Testis (tissue), 3 donors: ENCODE data around the gene SIPA1L3. TPM values are rescaled to one million over a fixed set of nuclear protein-coding genes. Genes with fewer than 3 reads are reported as not detected.

ENCODE experiments used
- DNase-seq: peaks from one replicate; pipeline ENCODE4 v3.0.0-alpha.2; 2019
- H3K27ac ChIP-seq, 2 donors: fragments of 200-600 bp; sonication (generic); one replicate each; pipeline ENCODE4 v1.5.1; 2019
- H3K27me3 ChIP-seq: fragments of 200-600 bp; sonication (generic); one replicate; pipeline ENCODE4 v1.5.1; 2019
- H3K36me3 ChIP-seq: fragments of 200-600 bp; sonication (generic); one replicate; pipeline ENCODE4 v1.5.1; 2017; ENCODE audit warnings: low read depth; ENCODE audit errors: missing control alignments
- H3K4me1 ChIP-seq: fragments of 200-600 bp; sonication (generic); one replicate; pipeline ENCODE4 v1.5.1; 2019
- H3K4me3 ChIP-seq, 2 donors: fragments of 200-600 bp; sonication (generic); one replicate each; pipeline ENCODE4 v1.5.1; 2017 to 2019
- H3K9me3 ChIP-seq: fragments of 200-600 bp; sonication (generic); one replicate; pipeline ENCODE4 v1.5.1; 2017
- CTCF ChIP-seq, 3 experiments: fragments of 450-650 bp in 2 of 3; fragments of 200-600 bp in 1 of 3; sonication (generic) in 1 of 3; IDR thresholded peaks; one replicate each; pipeline ENCODE4 v1.5.1; 2016 to 2019; ENCODE audit warnings: antibody characterized with exemption in 3 of 3, mild to moderate bottlenecking in 2 of 3, moderate library complexity in 1 of 3
- POLR2A ChIP-seq: fragments of 450-650 bp; IDR thresholded peaks from one replicate; pipeline ENCODE4 v1.6.1; 2017; ENCODE audit warnings: antibody characterized with exemption, mild to moderate bottlenecking, moderate library complexity
- WGBS, 2 donors: methylation state at CpG; one replicate each; pipeline ENCODE4 v1.1.5; 2018; 5-methylcytosine and 5-hydroxymethylcytosine counted together
- intact Hi-C: fragments of 100-400 bp; cut with DNase I; formaldehyde crosslinking; loops from one replicate; pipeline ENCODE4 v1.15.1; 2023; ENCODE audit warnings: low total_unique reads
- polyA plus RNA-seq: library from polyadenylated mRNA; stranded (reverse); fragments of 350-450 nt; fragmentation: Illumina TruSeq; extraction: RNeasy Lipid Tissue Mini Kit (QIAGEN cat#74804); gene quantifications from one replicate; pipeline ENCODE4 v1.2.3, GENCODE V29; 2014; ENCODE audit warnings: low read depth, low replicate concordance; ENCODE audit not compliant: insufficient read depth
- total RNA-seq, 2 donors: library from RNA; depleted of rRNA; stranded (reverse); fragments of >200 nt; gene quantifications; one replicate each; pipeline ENCODE4 v1.2.3, GENCODE V29; 2016

Gene SIPA1L3
- total and polyA plus RNA-seq, 3 donors from 2014 or later = 21.1 to 47.6 (median 43.7) TPM

- Histone ChIP-seq H3K4me3 (no peak overlapping the region), H3K36me3 (no peaks in the 10 kb centered on the region), H3K4me1 (no peaks in the 10 kb centered on the region), H3K27me3 (no peaks in the 10 kb centered on the region), H3K9me3 (no peaks in the 10 kb centered on the region), H3K27ac (no peak overlapping the region)
- DNase-seq = no peak
- TF ChIP-seq POLR2A (no peak), CTCF (IDR thresholded peaks at IDR 0.05) (no peak)
- intact Hi-C loops = no loop called here
- WGBS, 2 donors = 70 to 94% methylated on average over 1 of the region's 1 CpG
These were observed 21.6 kb upstream of the SIPA1L3 start for GRCh38 chr19:37885392-37885791.

GRCh38 chr19:37886571-37886970 lies 20.4 kb upstream of the SIPA1L3 start:
- TF ChIP-seq CTCF (IDR thresholded peaks at IDR 0.05) (no peak), POLR2A (no peak)
- Histone ChIP-seq H3K27me3 (no peaks in the 10 kb centered on the region), H3K9me3 (no peaks in the 10 kb centered on the region), H3K27ac (no peak overlapping the region), H3K36me3 (no peaks in the 10 kb centered on the region), H3K4me3 (no peak overlapping the region), H3K4me1 (no peaks in the 10 kb centered on the region)
- 68 to 93% methylated on average over 1 of the region's 1 CpG for WGBS, 2 donors
- intact Hi-C loops = no loop called here
- no peak for DNase-seq

- intact Hi-C loops = no loop called here
- H3K27me3 ChIP-seq = no peaks in the 10 kb centered on the region
- no peak for TF ChIP-seq CTCF (IDR thresholded peaks at IDR 0.05)
- WGBS, 2 donors = 85 to 86% methylated on average over 11 of the region's 11 CpGs
- no peak for DNase-seq
- H3K4me3 ChIP-seq = no peak overlapping the region
- H3K4me1 ChIP-seq = no peaks in the 10 kb centered on the region
- H3K36me3 ChIP-seq = no peaks in the 10 kb centered on the region
- no peaks in the 10 kb centered on the region for H3K9me3 ChIP-seq
- no peak overlapping the region for H3K27ac ChIP-seq
These were observed 13.0 kb upstream of the SIPA1L3 start for GRCh38 chr19:37893845-37894575.

GRCh38 chr19:37896180-37896579 lies 10.8 kb upstream of the SIPA1L3 start:
- no peak for TF ChIP-seq CTCF (IDR thresholded peaks at IDR 0.05)
- TF ChIP-seq POLR2A = no peak
- Histone ChIP-seq H3K4me1 (no peaks in the 10 kb centered on the region), H3K27ac (no peak overlapping the region), H3K9me3 (no peaks in the 10 kb centered on the region), H3K36me3 (no peaks in the 10 kb centered on the region), H3K4me3 (no peak overlapping the region), H3K27me3 (no peaks in the 10 kb centered on the region)
- no peak for DNase-seq
- intact Hi-C loops = no loop called here
- WGBS, 2 donors = 76 to 89% methylated on average over 8 of the region's 8 CpGs

GRCh38 chr19:37899453-37899852 lies 7.6 kb upstream of the SIPA1L3 start:
- H3K27me3 ChIP-seq = no peaks in the 10 kb centered on the region
- no peak for DNase-seq
- no peaks in the 10 kb centered on the region for H3K4me1 ChIP-seq
- no peaks in the 10 kb centered on the region for H3K9me3 ChIP-seq
- H3K4me3 ChIP-seq = no peak overlapping the region
- no peak overlapping the region for H3K27ac ChIP-seq
- 69 to 73% methylated on average over 1 of the region's 1 CpG for WGBS, 2 donors
- TF ChIP-seq CTCF (IDR thresholded peaks at IDR 0.05) (no peak), POLR2A (no peak)
- no peaks in the 10 kb centered on the region for H3K36me3 ChIP-seq
- intact Hi-C loops = no loop called here
